ENCODE measurements around the gene BCCIP.

DNA sequence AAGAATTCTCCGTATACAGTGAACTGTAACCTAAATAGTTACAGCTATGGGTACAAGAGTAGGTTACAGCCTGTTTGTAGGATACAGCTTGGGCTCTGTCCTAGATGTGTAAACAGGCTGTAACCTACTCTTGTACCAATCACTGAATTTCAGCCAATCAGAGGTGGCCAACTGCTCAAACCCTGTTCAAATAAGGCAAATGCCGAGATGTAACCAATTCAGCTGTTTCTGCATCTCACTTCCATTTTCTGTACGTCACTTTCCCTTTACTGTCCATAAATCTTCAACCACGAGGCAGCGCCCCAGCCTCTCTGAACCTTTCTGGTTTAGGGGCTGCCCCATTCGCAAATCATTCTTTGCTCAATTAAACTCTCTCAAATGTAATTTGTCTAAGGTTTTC is 39.4 kb upstream of the BCCIP start:
- no peak for TF ChIP-seq EP300 (IDR thresholded peaks at IDR 0.05)
- TF ChIP-seq, protein P1, sequence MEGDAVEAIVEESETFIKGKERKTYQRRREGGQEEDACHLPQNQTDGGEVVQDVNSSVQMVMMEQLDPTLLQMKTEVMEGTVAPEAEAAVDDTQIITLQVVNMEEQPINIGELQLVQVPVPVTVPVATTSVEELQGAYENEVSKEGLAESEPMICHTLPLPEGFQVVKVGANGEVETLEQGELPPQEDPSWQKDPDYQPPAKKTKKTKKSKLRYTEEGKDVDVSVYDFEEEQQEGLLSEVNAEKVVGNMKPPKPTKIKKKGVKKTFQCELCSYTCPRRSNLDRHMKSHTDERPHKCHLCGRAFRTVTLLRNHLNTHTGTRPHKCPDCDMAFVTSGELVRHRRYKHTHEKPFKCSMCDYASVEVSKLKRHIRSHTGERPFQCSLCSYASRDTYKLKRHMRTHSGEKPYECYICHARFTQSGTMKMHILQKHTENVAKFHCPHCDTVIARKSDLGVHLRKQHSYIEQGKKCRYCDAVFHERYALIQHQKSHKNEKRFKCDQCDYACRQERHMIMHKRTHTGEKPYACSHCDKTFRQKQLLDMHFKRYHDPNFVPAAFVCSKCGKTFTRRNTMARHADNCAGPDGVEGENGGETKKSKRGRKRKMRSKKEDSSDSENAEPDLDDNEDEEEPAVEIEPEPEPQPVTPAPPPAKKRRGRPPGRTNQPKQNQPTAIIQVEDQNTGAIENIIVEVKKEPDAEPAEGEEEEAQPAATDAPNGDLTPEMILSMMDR (IDR thresholded peaks at IDR 0.05), result no peak
